ENCODE measurements around the gene SBF2.

DNA sequence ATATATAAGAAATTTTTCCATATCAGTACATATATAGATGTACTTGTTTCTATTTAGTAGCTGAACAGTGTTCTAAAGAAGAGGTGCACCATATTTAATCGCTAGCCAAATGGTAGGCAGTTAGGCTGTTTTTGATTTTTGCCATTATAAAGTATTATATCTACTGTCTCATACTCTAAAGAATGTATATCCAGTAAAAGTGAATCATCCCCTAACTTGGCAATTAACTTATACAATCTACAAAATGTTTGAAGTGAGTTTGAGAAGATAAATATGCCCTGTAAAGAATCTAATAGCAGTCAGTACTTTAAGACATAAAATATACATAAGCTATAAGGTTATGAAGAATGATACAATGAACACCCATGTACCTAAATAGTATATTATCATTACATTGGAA is 338.6 kb downstream of the SBF2 start:
- TF ChIP-seq POLR2A (IDR thresholded peaks at IDR 0.05) (no peak), POLR2AphosphoS5 (IDR thresholded peaks at IDR 0.05) (no peak)
- TF ChIP-seq, protein P1, sequence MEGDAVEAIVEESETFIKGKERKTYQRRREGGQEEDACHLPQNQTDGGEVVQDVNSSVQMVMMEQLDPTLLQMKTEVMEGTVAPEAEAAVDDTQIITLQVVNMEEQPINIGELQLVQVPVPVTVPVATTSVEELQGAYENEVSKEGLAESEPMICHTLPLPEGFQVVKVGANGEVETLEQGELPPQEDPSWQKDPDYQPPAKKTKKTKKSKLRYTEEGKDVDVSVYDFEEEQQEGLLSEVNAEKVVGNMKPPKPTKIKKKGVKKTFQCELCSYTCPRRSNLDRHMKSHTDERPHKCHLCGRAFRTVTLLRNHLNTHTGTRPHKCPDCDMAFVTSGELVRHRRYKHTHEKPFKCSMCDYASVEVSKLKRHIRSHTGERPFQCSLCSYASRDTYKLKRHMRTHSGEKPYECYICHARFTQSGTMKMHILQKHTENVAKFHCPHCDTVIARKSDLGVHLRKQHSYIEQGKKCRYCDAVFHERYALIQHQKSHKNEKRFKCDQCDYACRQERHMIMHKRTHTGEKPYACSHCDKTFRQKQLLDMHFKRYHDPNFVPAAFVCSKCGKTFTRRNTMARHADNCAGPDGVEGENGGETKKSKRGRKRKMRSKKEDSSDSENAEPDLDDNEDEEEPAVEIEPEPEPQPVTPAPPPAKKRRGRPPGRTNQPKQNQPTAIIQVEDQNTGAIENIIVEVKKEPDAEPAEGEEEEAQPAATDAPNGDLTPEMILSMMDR (IDR thresholded peaks at IDR 0.05) = no peak
